NT2/D1 (cell line): ENCODE results near the gene TSSK2.
A peak's percentile ranks its signal among the peaks of the same experiment; 100 is the strongest.

Experiments
- DNase-seq: peaks from one replicate; pipeline ENCODE4 v3.0.0-alpha.2; 2011; ENCODE audit warnings: low read depth, low spot score
- H3K27me3 ChIP-seq: 2 replicates; pipeline ENCODE4 v1.6.0; 2011; ENCODE audit warnings: mild to moderate bottlenecking; ENCODE audit not compliant: insufficient read length, insufficient read depth
- H3K36me3 ChIP-seq: 2 replicates; pipeline ENCODE4 v1.6.1; 2011; ENCODE audit warnings: mild to moderate bottlenecking, low read length, mixed read lengths; ENCODE audit not compliant: insufficient read depth, insufficient read length
- H3K4me1 ChIP-seq: 2 replicates; pipeline ENCODE4 v1.5.1; 2011; ENCODE audit not compliant: insufficient read depth, insufficient read length
- H3K4me3 ChIP-seq: 2 replicates; pipeline ENCODE4 v1.5.1; 2011; ENCODE audit warnings: low read depth; ENCODE audit not compliant: insufficient read length
- H3K9ac ChIP-seq: 2 replicates; pipeline ENCODE4 v1.6.0; 2011; ENCODE audit warnings: low read depth; ENCODE audit not compliant: insufficient read length
- H3K9me3 ChIP-seq: 2 replicates; pipeline ENCODE4 v1.5.1; 2011; ENCODE audit warnings: mild to moderate bottlenecking, low read length; ENCODE audit not compliant: insufficient read depth
- SUZ12 ChIP-seq: IDR thresholded peaks from 2 replicates; pipeline ENCODE4 v1.6.1; 2011; ENCODE audit not compliant: insufficient read length, insufficient read depth; ENCODE audit errors: extremely low read depth
- YY1 ChIP-seq: IDR thresholded peaks from 2 replicates; pipeline ENCODE4 v1.6.1; 2011; ENCODE audit not compliant: insufficient read length, insufficient read depth
- ZNF274 ChIP-seq: IDR thresholded peaks from 2 replicates; pipeline ENCODE4 v1.6.1; 2011; ENCODE audit warnings: mild to moderate bottlenecking, low read depth, low read length

TSSK2 gene

GRCh38 chr22:19147195-19147780 lies 16.2 kb downstream of the TSSK2 start:
- Histone ChIP-seq H3K9ac (no peak overlapping the region), H3K4me3 (no peak overlapping the region), H3K4me1 (peaks cover 6% of the 10 kb centered on the region), H3K36me3 (peaks cover 8% of the 10 kb centered on the region), H3K9me3 (no peaks in the 10 kb centered on the region), H3K27me3 (peaks cover 45% of the 10 kb centered on the region)
- no peak for TF ChIP-seq ZNF274
- no peak for TF ChIP-seq SUZ12
- TF ChIP-seq YY1: no peak
- no peak for DNase-seq

GRCh38 chr22:19148417-19149046 lies 17.4 kb downstream of the TSSK2 start:
- peaks cover 4% of the 10 kb centered on the region for H3K4me1 ChIP-seq
- TF ChIP-seq SUZ12 (no peak), ZNF274 (no peak), YY1 (no peak)
- H3K27me3 ChIP-seq: peaks cover 54% of the 10 kb centered on the region
- DNase-seq: no peak
- H3K9me3 ChIP-seq: no peaks in the 10 kb centered on the region
- H3K36me3 ChIP-seq: no peaks in the 10 kb centered on the region
- no peak overlapping the region for H3K9ac ChIP-seq
- H3K4me3 ChIP-seq: no peak overlapping the region

GRCh38 chr22:19149047-19149883 lies 18.2 kb downstream of the TSSK2 start:
- TF ChIP-seq YY1 (no peak), SUZ12 (no peak), ZNF274 (no peak)
- DNase-seq: no peak
- H3K9ac ChIP-seq: peak overlapping the region; percentile 64
- H3K4me1 ChIP-seq: peaks cover 4% of the 10 kb centered on the region
- no peaks in the 10 kb centered on the region for H3K36me3 ChIP-seq
- H3K27me3 ChIP-seq: peaks cover 59% of the 10 kb centered on the region
- peak overlapping the region; percentile 40 for H3K4me3 ChIP-seq
- no peaks in the 10 kb centered on the region for H3K9me3 ChIP-seq

- H3K9ac ChIP-seq: peak within 1 kb of the TSS; percentile 64
- peaks cover 59% of the 10 kb centered on the region for H3K27me3 ChIP-seq
- peaks cover 4% of the 10 kb centered on the region for H3K4me1 ChIP-seq
- no peak for DNase-seq
- TF ChIP-seq YY1 (no peak), SUZ12 (no peak), ZNF274 (no peak)
- H3K36me3 ChIP-seq: no peaks in the 10 kb centered on the region
- peak within 1 kb of the TSS; percentile 40 for H3K4me3 ChIP-seq
- H3K9me3 ChIP-seq: no peaks in the 10 kb centered on the region
These were observed 18.9 kb downstream of the TSSK2 start, which contains the start of gene GSC2 for GRCh38 chr22:19149991-19150390. TSS of gene GSC2 (minus strand) at chr22:19150292. CDS start at chr22:19150283, 9 bp downstream.

DNA sequence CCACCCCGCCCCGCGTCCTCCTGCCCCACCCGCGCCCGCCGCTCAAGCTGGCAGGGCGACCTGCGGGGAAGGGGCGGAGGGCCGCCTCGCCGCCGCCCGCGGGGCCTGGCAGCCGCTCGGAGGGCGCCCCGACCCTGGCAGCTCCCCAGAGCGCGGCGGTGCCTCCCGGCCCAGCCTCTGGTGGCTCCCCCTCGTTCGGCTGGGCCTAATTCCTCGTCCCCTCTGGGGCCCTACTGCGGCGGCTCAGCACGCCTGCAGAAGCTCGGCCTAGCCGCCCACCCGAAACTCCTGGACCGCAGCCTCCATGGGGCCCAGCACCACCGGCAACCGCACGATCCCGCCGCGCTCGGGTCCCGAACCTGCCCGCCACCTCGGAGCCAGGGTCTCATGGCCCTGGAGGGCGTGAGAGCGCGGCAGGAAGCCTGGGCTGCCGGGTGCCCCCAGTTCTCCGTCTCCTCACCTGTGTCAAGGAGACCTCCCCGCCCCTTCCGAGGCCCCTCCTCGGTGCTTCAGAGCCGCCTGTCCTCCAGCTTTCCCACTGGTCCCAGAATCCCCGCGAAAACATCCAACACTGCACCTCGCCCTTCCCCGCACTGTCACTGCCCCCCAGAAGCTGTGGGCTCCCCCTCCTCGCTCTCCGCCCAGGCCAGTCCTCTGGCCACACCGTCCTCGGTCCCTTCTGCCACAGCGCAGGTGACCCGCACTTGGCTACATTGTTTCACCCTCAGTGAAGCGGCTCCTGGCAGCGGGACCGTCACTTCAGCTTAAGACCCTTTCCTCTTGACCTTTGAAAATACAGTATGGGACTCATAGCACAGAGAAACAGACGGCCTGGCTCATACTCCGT lies 19.6 kb downstream of the TSSK2 start:
- peak overlapping the region; percentile 40 for H3K4me3 ChIP-seq
- TF ChIP-seq ZNF274 (no peak), SUZ12 (peak; percentile 70), YY1 (no peak)
- H3K4me1 ChIP-seq: peaks cover 4% of the 10 kb centered on the region
- H3K9me3 ChIP-seq: no peaks in the 10 kb centered on the region
- H3K36me3 ChIP-seq: no peaks in the 10 kb centered on the region
- no peak for DNase-seq
- H3K9ac ChIP-seq: peak overlapping the region; percentile 36
- peaks cover 59% of the 10 kb centered on the region for H3K27me3 ChIP-seq

GRCh38 chr22:19151329-19152191 lies 20.5 kb downstream of the TSSK2 start:
- no peaks in the 10 kb centered on the region for H3K36me3 ChIP-seq
- H3K27me3 ChIP-seq: peaks cover 59% of the 10 kb centered on the region
- DNase-seq: no peak
- TF ChIP-seq ZNF274: no peak
- no peak for TF ChIP-seq YY1
- no peak for TF ChIP-seq SUZ12
- H3K4me1 ChIP-seq: peaks cover 4% of the 10 kb centered on the region
- H3K9ac ChIP-seq: no peak overlapping the region
- H3K4me3 ChIP-seq: no peak overlapping the region
- no peaks in the 10 kb centered on the region for H3K9me3 ChIP-seq
